AG20443 (cell line): ENCODE data around the gene PPP1R16B.
A peak's percentile ranks its signal among the peaks of the same experiment; 100 is the strongest.
"Not testable (repeated sequence)": the region's sequence is repeated elsewhere in the genome, so short reads cannot be mapped to it uniquely, and the experiment has no call there.

Experiments
- DNase-seq: peaks from one replicate; pipeline ENCODE4 v3.0.0; 2012; ENCODE audit warnings: low spot score, mixed read lengths

The PPP1R16B gene

GRCh38 chr20:38853759-38854158, 48.3 kb downstream of the PPP1R16B start:
- no peak for DNase-seq

- DNase-seq: no peak
Measured at GRCh38 chr20:38854654-38855066, 49.2 kb downstream of the PPP1R16B start.

GRCh38 chr20:38855356-38855755, 49.9 kb downstream of the PPP1R16B start:
- peak; percentile 76 for DNase-seq

GRCh38 chr20:38856570-38856969, 51.1 kb downstream of the PPP1R16B start:
- no peak for DNase-seq

GRCh38 chr20:38857703-38858102, 52.2 kb downstream of the PPP1R16B start:
- DNase-seq: no peak

GRCh38 chr20:38859070-38859690, 53.7 kb downstream of the PPP1R16B start:
- no peak for DNase-seq

- DNase-seq: not testable (repeated sequence)
Measured at GRCh38 chr20:38859857-38860256, 54.4 kb downstream of the PPP1R16B start.

GRCh38 chr20:38861071-38861401, 55.5 kb downstream of the PPP1R16B start:
- DNase-seq: no peak

GRCh38 chr20:38862226-38862625, 56.7 kb downstream of the PPP1R16B start:
- DNase-seq: no peak

- no peak for DNase-seq
Measured at GRCh38 chr20:38863024-38863851, 57.7 kb downstream of the PPP1R16B start.

GRCh38 chr20:38864662-38865061, 59.2 kb downstream of the PPP1R16B start:
- no peak for DNase-seq

GRCh38 chr20:38866265-38867061, 61.0 kb downstream of the PPP1R16B start:
- DNase-seq: no peak

GRCh38 chr20:38867062-38867359, 61.5 kb downstream of the PPP1R16B start:
- DNase-seq: no peak

- no peak for DNase-seq
Measured at GRCh38 chr20:38870733-38871559, 65.4 kb downstream of the PPP1R16B start.

GRCh38 chr20:38871560-38871953, 66.1 kb downstream of the PPP1R16B start:
- DNase-seq: no peak

GRCh38 chr20:38872036-38872435, 66.5 kb downstream of the PPP1R16B start:
- no peak for DNase-seq

- no peak for DNase-seq
Measured at GRCh38 chr20:38872491-38873049, 67.1 kb downstream of the PPP1R16B start.

- DNase-seq: no peak
Measured at GRCh38 chr20:38873050-38873581, 67.6 kb downstream of the PPP1R16B start.

- no peak for DNase-seq
Measured at GRCh38 chr20:38874460-38875174, 69.1 kb downstream of the PPP1R16B start.

GRCh38 chr20:38875175-38875993, 69.9 kb downstream of the PPP1R16B start:
- DNase-seq: no peak
